ENCODE data around the gene STING1.
A peak's percentile ranks its signal among the peaks of the same experiment; 100 is the strongest.
"Not testable (repeated sequence)": the region's sequence is repeated elsewhere in the genome, so short reads cannot be mapped to it uniquely, and the experiment has no call there.

STING1 gene

DNA sequence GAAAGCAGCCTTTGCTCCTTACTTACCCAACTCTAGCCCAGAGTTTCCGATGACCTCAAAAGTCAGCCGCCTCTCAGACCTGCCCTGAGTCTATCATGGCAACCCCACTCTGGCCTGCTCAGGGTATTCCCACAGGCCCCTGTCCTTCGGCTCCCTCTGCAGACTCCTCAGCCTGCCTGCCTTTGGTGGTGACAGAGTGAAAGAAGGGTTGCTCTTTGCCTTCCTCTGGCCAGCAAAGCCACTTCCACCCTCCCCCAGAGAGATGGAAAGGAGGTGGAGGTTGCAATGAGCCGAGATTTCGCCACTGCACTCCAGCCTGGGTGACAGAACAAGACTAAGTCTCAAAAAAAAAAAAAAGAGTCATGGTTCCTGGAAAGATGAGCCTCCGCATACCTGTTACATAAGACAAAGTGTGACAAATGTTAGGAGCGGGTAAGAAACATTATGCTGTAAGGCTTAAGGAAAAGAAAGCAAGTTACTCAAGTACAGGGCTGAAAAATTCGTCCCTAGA lies 14.1 kb downstream of the STING1 start:
- no peak for DNase-seq (ENCODE audit: low spot score)

GRCh38 chr5:139462586-139463276 lies 19.8 kb downstream of the STING1 start, which contains the start of gene ECSCR:
Gene ECSCR (minus strand): TSS chr5:139462743. CDS start chr5:139462670, 73 bp downstream.
- no peak for DNase-seq (ENCODE audit: low spot score)

DNA sequence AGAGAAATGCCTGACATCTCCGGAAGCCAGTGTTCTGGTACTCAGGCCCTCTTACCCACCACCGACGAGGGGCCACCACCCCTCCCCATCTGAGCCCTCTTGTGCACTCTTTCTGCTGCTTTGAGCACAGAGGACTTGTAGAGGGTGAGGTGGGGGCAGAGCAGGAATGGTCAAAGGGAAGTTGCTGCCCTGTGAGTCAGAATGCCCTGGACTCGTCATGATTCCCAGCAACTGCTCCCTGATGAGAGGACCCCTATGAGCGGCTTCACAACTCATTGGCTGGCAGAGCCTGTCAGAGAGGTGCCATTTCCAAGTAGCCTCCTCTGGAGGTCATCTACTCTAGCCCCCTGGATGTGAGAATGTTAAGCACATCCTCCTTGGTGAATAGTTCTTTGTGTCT lies 20.9 kb downstream of the STING1 start:
- peak; percentile 46 for DNase-seq (ENCODE audit: low spot score)

DNA sequence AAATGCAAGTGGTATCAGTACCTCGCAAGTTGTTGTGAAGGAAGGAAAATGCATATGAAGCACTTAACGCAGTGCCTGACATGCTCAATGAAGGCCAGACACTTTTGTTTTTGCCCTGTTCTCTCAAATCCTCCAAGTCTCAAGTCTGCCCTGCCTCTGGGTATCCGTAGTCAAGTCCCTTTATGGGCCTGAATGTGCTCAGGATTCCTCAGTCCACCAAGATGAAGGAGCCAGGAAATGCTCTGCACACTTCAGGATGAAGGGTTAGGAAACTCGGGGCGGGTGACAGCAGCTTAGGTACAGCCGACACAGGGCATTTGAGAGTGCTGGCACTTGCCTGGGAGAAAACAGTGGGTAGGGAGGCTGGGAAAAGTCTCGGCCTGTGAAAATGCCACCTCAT lies 21.4 kb downstream of the STING1 start:
- no peak for DNase-seq (ENCODE audit: low spot score)

GRCh38 chr5:139460455-139460854 lies 22.1 kb downstream of the STING1 start:
- DNase-seq (ENCODE audit: low spot score), result no peak

GRCh38 chr5:139459451-139459934 lies 23.1 kb downstream of the STING1 start:
- no peak for DNase-seq (ENCODE audit: low spot score)

GRCh38 chr5:139458580-139459407 lies 23.8 kb downstream of the STING1 start:
- DNase-seq (ENCODE audit: low spot score), result peak; percentile 77

- DNase-seq (ENCODE audit: low spot score), result no peak
Measured at GRCh38 chr5:139457653-139458306, 24.8 kb downstream of the STING1 start.

GRCh38 chr5:139457241-139457640 lies 25.3 kb downstream of the STING1 start:
- no peak for DNase-seq (ENCODE audit: low spot score)

GRCh38 chr5:139456776-139457175 lies 25.8 kb downstream of the STING1 start:
- DNase-seq (ENCODE audit: low spot score), result no peak

GRCh38 chr5:139454568-139455290 lies 27.8 kb downstream of the STING1 start:
- no peak for DNase-seq (ENCODE audit: low spot score)

GRCh38 chr5:139453683-139454567 lies 28.6 kb downstream of the STING1 start:
- DNase-seq (ENCODE audit: low spot score), result no peak

GRCh38 chr5:139451878-139452660 lies 30.5 kb downstream of the STING1 start:
- DNase-seq (ENCODE audit: low spot score), result no peak

DNA sequence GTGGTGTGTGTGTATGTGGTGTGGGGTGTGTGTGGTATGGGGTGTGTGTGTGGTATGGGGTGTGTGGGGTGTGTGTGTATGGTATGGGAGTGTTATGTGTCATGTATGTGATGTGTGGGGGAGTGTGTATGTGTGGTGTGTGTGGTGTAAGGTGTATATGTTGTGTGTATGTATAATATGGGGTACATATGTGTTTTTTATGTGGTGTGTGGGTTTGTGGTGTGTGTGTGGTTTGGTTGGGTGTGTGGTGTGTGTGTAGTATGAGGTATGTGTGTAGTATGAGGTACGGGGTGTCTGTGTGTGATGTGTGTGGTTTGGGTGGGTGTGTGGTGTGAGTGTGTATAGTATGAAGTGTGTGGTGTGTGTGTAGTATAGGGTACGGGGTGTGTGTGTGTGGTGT lies 31.4 kb downstream of the STING1 start:
- no peak for DNase-seq (ENCODE audit: low spot score)

GRCh38 chr5:139446956-139447779 lies 35.4 kb downstream of the STING1 start:
- no peak for DNase-seq (ENCODE audit: low spot score)

GRCh38 chr5:139445325-139446170 lies 37.0 kb downstream of the STING1 start:
- no peak for DNase-seq (ENCODE audit: low spot score)

DNA sequence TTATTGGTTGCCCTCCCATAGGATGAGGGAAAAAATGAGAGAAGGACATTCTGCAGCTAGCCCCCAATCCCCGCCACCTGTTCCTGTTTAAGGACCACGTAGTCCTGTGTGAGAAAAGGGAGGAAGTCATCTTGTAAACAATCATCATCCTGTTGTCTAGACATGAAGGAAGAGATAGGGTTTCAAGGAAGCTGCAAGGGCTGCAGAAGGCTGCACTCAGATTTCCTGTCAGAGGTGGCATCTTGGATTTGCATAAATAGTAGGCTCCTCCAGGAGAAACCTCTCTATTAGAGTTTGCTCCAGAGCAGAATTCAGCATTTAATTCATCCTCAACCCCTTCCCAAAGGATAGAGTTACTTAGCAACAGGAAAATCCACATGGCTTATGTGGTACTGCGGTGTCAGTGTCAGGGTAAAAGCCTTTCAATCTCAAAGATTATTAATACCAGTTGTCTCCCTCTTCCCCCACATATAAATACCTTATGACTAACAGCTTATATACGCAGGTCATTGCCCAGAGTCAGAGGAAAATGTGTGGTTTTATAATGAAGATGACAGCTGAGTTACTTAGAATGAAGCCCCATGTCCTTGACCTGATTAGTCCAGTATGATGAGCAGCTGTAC lies 38.6 kb downstream of the STING1 start:
- peak; percentile 56 for DNase-seq (ENCODE audit: low spot score)

DNA sequence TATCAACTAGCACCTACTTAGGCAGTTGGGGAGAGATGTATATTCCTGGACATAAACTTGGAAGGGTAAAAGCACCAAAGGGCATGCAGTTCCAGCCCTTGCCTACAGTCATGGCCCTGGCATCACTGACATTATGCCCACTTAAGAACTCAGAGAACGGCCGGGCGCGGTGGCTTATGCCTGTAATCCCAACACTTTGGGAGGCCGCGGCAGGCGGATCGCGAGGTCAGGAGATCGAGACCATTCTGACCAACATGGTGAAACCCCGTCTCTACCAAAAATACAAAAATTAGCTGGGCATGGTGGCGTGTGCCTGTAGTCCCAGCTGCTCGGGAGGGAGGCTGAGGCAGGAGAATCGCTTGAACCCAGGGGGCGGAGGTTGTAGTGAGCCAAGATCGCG lies 42.1 kb downstream of the STING1 start:
- not testable (repeated sequence) for DNase-seq (ENCODE audit: low spot score)

Data from AG08396 (cell line).